ENCODE results near the gene IL4.

The IL4 gene

DNA sequence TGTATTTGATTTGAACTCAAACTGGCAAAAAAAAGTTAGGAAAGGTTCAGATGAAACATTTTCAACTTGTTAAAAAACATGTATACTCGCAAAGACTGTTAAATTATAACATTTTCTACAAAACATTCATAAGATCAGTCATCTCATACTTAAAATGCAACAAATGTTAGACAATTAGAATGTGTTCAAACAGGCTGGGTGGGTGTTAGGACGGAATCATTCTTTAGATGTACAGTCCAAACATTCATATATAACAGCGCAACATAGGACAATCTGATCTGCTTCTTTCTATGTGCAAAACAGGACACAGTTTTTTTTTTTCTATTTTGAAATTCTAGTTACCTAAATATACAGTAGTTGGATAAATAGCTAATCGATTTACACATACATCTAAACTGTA lies 22.2 kb downstream of the IL4 start:
- DNase-seq = no peak

DNA sequence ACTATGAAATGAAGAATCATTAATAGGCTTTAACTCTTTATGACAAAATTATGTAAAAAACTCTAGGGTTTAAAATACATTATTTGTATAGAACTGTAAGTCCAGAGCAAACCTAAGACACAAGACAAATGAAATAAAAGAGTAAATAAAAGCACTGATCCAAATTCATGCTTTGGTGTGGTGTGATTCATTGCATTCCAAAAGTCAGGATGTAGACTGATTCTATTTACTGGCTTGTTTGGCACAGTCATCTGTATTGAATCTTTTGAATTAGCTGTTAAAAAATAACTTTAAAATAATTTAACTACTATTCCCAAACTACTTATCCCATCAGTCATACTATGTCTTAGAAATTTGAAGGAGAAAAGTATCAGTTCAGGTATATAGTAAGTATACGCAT lies 31.1 kb downstream of the IL4 start:
- peak; percentile 36 for DNase-seq

DNA sequence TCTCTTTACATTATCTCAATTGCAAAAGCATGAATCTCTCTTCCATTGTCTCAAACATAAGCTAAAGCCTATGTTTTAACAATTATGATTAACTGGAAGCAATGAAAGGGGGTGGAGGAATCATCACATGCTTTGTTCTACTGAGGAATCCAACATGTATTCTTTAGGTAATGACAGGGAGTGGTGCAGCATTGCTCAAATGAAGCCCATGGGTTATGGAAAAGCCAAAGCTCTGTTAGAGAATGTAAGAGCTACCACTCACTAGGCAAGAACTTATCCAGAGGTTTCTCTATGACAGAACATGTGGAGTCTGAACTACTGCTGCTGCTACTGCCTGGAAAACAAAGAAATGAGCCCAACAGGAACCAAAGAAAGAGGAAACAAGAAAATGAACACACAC lies 34.9 kb downstream of the IL4 start:
- no peak for DNase-seq

DNA sequence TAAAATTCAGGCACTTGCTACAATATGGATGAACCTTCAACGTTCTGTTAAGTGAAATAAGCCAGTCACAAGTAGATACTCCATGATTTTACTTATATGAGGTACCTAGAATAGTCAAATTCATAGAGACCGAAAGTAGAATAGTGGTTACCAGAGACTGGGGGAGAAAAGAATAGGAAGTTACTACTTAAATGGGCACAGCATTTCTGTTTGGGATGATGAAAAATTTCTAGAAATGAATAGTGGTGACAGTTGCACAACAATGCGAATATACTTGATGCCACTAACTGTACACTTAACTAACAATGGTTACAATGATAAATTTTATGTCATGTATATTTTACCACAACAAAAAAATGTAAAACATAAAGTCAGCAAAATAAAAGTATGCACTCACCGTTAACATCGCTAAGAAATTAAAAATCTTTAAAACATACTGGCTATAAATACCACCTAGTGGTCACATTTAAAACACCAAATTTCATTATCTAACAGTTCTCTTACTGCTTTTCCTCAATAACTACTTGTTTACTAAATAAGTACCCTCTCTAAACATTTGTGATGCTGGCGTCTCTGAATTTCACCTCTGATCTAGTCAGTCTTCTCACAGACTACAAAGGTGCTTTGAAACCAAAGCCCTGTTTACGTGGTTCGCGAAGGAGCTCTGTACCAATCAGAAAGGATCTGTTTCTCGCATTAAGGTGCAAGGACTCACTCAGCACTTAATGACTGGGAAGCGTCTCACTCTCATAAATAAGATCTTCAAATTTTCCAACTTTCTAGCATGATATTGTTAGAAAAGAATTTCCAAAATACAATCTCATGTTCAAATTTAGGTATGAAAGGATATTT lies 40.9 kb downstream of the IL4 start:
- DNase-seq = no peak

DNA sequence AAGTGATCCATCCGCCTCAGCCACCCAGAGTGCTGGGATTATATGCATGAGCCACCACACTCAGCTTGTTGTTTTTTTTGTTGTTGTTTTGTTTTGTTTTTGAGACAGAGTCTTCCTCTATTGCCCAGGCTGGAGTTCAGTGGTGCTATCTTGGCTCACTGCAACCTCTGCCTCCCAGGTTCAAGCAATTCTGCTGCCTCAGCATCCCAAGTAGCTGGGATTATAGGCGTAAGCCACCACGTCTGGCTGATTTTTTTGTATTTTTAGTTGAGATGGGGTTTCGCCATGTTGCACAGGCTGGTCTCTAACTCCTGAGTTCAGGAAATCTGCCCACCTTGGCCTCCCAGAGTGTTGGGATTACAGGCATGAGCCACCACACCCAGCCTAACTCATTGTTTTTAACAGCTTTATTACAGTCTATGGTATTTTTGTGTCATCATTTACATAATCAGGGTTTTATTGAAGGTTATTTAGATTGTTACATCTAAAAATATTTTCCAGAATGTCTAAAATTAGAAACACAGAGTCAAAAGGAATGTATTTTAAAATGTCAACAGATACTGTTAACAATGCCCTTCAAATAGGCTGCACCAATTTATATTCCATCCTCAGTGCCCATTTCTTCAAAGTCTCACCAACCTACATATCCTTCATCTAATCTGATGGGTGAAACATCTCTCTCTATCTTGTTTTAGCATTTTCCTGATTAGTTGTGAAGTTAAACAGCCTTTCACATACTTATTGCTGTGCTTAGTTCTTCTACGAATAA lies 44.9 kb downstream of the IL4 start:
- no peak for DNase-seq

DNA sequence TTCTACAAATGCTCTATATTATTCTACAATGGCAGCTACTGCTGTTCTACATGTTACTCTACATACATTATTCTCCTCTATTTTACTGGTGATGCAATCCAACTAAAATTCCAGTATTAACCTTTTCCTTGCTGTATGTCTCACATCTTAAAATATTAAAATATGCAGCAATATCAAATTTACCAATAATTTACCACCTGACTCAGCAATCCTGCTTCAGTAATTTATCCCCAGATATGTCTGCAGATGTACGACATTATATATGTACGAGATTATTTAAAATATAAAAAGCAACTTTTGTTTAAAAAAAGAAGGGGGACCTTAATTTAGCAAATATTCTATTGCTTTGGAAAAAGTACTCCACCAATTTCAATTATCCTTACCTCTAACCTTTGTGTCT lies 52.0 kb downstream of the IL4 start:
- no peak for DNase-seq

DNA sequence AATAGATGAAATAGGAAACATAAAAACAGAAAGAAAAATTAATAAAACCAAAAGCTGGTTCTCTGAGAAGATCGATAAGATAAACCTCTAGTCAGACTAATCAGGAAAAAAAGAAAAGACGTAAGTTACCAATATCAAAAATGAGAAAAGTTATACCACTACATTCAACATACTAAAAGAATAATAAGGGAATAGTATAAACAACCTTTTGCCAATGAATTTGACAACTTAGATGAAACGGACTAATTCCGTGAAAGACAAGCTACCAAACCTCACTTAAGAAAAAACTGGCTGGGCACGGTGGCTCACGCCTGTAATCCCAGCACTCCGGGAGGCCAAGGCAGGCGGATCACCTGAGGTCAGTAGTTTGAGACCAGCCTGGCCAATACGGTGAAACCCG lies 56.1 kb downstream of the IL4 start:
- DNase-seq = no peak
